ENCODE measurements around the gene TMEM139.

Gene TMEM139

GRCh38 chr7:143321242-143321641 is 36.5 kb downstream of the TMEM139 start:
- no peaks in the 10 kb centered on the region for H3K9me2 ChIP-seq (replicated peaks; ENCODE audit: insufficient read depth, low read length)
- H3K4me3 ChIP-seq (ENCODE audit: low read length), result no peak overlapping the region
- H3K4me1 ChIP-seq (ENCODE audit: low read length), result no peaks in the 10 kb centered on the region
- H4K20me1 ChIP-seq (ENCODE audit: insufficient read depth, low read length), result no peaks in the 10 kb centered on the region
- H3K79me2 ChIP-seq (ENCODE audit: low read length), result no peaks in the 10 kb centered on the region
- H3K36me3 ChIP-seq (replicated peaks; ENCODE audit: insufficient read depth, low read length), result no peaks in the 10 kb centered on the region
- no peak overlapping the region for H3K27ac ChIP-seq (ENCODE audit: low read length)
- H3F3A ChIP-seq (ENCODE audit: insufficient read depth, low read length), result no peaks in the 10 kb centered on the region
- no peak overlapping the region for H3K4me2 ChIP-seq (ENCODE audit: low read depth, low read length)
- no peak overlapping the region for H2AFZ ChIP-seq (ENCODE audit: low read length)
- TF ChIP-seq EZH2 (optimal IDR thresholded peaks at IDR 0.05; ENCODE audit: low read depth, low read length) (no peak), CTCF (IDR thresholded peaks at IDR 0.05; ENCODE audit: low read length) (no peak), EZH2phosphoT487 (IDR thresholded peaks at IDR 0.05; ENCODE audit: low read length) (no peak)
- no peak overlapping the region for H3K9ac ChIP-seq (ENCODE audit: low read length)
- DNase-seq, result no peak
- H3K9me3 ChIP-seq (replicated peaks; ENCODE audit: insufficient read depth, low read length), result no peaks in the 10 kb centered on the region
- no peaks in the 10 kb centered on the region for H3K27me3 ChIP-seq (replicated peaks; ENCODE audit: insufficient read depth, low read length)

- Histone ChIP-seq H2AFZ (ENCODE audit: low read length) (no peak overlapping the region), H3K9ac (ENCODE audit: low read length) (no peak overlapping the region), H3K27ac (ENCODE audit: low read length) (no peak overlapping the region), H3K9me3 (replicated peaks; ENCODE audit: insufficient read depth, low read length) (no peaks in the 10 kb centered on the region), H3K4me1 (ENCODE audit: low read length) (no peaks in the 10 kb centered on the region), H3K79me2 (ENCODE audit: low read length) (no peaks in the 10 kb centered on the region), H3F3A (ENCODE audit: insufficient read depth, low read length) (no peaks in the 10 kb centered on the region), H4K20me1 (ENCODE audit: insufficient read depth, low read length) (no peaks in the 10 kb centered on the region), H3K4me2 (ENCODE audit: low read depth, low read length) (no peak overlapping the region), H3K9me2 (replicated peaks; ENCODE audit: insufficient read depth, low read length) (no peaks in the 10 kb centered on the region), H3K36me3 (replicated peaks; ENCODE audit: insufficient read depth, low read length) (no peaks in the 10 kb centered on the region), H3K4me3 (ENCODE audit: low read length) (no peak overlapping the region), H3K27me3 (replicated peaks; ENCODE audit: insufficient read depth, low read length) (no peaks in the 10 kb centered on the region)
- no peak for DNase-seq
- TF ChIP-seq EZH2 (optimal IDR thresholded peaks at IDR 0.05; ENCODE audit: low read depth, low read length) (no peak), EZH2phosphoT487 (IDR thresholded peaks at IDR 0.05; ENCODE audit: low read length) (no peak), CTCF (IDR thresholded peaks at IDR 0.05; ENCODE audit: low read length) (0 out of 2 replicates have a peak, but pooled peaks have one; percentile 4)
Observed at GRCh38 chr7:143321734-143322133, 37.0 kb downstream of the TMEM139 start.

GRCh38 chr7:143322760-143323633 is 38.2 kb downstream of the TMEM139 start:
- no peaks in the 10 kb centered on the region for H3F3A ChIP-seq (ENCODE audit: insufficient read depth, low read length)
- no peak overlapping the region for H3K4me3 ChIP-seq (ENCODE audit: low read length)
- H3K4me1 ChIP-seq (ENCODE audit: low read length), result no peaks in the 10 kb centered on the region
- H3K9ac ChIP-seq (ENCODE audit: low read length), result no peak overlapping the region
- DNase-seq, result no peak
- H3K79me2 ChIP-seq (ENCODE audit: low read length), result no peaks in the 10 kb centered on the region
- no peaks in the 10 kb centered on the region for H3K27me3 ChIP-seq (replicated peaks; ENCODE audit: insufficient read depth, low read length)
- no peaks in the 10 kb centered on the region for H4K20me1 ChIP-seq (ENCODE audit: insufficient read depth, low read length)
- TF ChIP-seq EZH2 (optimal IDR thresholded peaks at IDR 0.05; ENCODE audit: low read depth, low read length) (no peak), EZH2phosphoT487 (IDR thresholded peaks at IDR 0.05; ENCODE audit: low read length) (no peak), CTCF (IDR thresholded peaks at IDR 0.05; ENCODE audit: low read length) (no peak)
- H3K27ac ChIP-seq (ENCODE audit: low read length), result no peak overlapping the region
- H3K36me3 ChIP-seq (replicated peaks; ENCODE audit: insufficient read depth, low read length), result no peaks in the 10 kb centered on the region
- H2AFZ ChIP-seq (ENCODE audit: low read length), result no peak overlapping the region
- H3K4me2 ChIP-seq (ENCODE audit: low read depth, low read length), result no peak overlapping the region
- H3K9me3 ChIP-seq (replicated peaks; ENCODE audit: insufficient read depth, low read length), result no peaks in the 10 kb centered on the region
- no peaks in the 10 kb centered on the region for H3K9me2 ChIP-seq (replicated peaks; ENCODE audit: insufficient read depth, low read length)

All from MM.1S (cell line).